ENCODE data around the gene FOXL2NB.

FOXL2NB gene

DNA sequence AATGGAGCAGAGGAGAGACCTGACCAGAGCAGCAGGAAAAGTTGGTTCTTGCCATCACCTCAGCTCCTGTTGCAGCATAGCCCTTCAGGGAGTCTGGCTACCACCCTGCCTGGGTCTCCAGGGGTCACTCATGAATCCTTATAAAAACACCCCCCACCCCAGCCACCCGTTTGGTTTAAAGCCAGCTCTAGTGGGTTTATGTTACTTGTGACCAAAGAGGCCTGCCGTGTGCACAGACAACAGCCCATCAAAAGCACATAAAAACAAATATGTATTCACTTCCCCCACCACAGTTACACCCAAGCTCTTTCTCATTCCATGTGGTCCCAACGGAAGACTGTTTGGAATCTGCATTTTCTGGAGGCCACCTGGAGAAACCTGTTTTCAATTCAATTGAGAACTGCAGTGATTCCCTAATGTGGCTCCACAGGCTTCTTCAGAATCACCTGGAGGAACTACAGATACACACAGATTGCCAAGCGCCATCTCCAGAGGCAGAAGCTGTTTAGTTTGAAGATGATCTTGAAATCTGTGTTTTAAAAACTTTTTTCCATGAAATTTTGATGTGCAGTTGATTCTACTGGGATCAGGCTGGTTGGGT is 13.8 kb upstream of the FOXL2NB start:
- no peak for DNase-seq

DNA sequence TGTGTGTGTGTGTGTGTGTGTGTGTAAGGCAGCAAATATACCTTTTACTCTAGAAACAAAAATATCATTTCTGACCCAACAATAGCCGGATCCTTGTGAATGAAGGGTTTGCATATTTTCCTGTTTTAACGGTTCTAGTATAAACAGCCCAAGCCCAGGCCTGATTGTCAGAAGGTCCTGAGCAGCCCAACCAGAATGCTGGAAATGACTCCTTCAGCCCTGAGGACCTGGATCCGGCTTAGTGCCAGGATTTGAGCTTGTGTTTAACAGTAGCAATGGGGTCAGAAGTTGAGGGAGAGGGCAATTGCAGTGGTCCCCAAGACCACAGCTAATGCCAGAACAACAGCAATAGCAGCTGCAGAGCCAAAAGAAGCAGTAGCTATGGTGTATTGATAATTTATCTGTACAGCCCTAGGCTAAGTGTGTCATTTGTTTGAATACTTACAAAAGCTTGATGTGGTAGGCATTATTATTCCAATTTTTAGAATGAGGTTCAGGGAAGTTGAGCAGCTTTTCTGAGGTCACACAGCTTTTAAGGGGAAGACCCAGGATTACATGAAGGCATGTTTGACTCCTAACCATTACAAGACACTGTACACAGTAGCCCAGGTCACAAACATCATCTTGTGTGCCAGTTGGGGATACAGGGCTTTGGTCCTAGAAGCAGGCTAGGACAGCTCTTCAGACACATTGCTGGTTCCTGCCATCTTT is 12.9 kb upstream of the FOXL2NB start:
- DNase-seq = no peak

DNA sequence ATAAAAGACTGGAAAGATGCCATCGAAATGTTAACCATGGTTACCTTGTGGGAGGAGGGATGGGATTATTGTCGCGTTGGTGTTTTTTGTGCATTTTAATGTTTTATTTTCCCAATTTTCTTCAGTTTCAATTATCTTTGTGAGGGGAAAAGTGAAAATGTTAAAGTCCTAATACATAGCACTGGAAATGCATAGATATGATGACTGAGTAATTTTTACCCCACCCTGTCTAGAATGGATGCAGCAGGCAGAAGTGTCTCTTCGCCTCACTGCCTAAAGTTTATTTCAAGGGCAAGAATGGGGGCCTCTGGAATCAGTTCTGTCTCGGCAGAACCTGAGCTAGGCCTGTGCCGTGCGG is 11.5 kb upstream of the FOXL2NB start:
- no peak for DNase-seq

DNA sequence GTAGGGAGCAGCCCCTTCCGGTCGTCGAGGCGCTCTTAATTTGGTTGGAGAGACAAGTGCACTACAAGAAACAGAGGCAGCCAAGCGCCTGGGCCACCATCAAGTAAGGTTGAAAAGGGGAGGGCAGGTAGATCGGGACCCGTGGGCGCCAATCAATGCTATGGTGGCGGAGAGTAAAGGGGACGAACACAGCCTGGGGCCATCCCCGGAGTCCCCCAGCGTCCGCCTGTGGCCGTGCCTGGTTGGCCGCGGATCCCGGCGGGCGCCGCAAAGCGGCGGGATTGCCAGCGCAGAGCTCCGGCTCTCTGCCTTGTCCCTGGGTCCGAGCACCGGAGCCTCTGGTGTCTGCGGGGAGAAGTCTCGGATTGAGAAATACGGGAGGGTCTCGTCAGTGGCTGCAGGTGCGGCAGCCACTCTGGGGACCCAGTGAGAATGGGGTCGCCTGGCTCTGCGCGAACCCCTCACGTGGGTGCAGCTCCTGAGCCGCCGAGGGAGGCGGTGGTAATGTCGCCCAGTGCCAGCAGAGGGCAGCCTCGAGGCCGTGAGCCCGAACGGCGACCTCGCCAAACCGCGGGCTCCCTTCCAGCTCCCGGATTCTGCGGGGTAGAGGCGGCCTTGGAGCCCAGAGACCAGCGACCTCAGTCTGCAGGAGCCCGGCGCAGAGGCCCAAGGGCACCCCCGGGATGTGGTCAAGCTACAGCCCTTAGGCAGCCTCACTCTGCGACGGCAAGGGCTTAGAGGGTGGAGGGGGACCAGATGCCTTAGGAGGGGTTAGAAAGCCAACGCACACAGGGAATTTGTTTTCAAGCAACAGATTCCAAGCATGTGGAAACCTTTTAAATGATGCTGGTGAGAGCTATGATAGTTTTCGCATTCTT is 10.9 kb upstream of the FOXL2NB start:
- DNase-seq = peak; percentile 14 to 55

DNA sequence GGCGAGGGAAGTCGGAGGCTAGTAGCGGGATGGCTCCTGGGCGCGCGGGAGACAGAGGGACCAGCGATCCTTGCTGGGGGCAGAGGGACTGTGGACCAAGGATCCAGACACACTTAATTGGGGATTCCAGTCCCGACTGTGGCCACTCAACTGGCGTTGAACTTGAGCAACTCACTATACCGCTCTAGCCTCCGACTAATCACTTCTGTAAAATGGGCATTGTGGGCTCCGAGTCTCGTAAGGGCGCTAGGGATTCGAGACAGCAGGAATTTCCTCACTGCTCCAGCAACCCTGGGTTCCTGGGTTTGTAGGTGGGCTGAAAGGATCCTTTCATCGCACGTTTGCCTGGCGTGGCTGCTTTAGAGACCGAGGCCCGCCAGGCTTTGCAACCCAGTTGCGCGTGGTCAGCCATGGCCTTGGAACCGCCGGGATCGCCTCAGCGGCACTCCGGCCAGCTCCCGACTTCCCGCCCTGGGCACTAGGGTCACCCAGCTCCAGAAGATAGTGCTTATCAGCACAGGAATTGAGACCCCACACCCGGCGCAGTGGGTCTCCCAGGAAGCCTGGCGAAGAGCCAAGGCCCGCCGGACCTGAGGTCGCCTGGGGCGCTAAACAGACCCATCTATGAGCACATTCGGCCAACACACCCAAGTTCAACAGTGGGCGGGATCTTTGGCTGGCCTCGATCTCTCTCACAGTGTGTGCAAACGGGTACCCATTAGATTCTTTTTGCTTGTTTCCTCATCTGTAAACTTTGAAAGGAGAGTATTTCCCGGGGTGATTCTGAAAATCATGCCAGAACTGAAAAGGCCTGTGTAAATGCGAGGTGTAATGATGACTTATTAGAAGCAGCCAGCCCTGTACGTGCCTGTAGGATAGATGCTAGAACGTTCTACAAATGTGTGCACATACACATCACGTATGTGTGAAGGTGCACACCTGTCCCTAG is 10.0 kb upstream of the FOXL2NB start:
- DNase-seq = no peak

DNA sequence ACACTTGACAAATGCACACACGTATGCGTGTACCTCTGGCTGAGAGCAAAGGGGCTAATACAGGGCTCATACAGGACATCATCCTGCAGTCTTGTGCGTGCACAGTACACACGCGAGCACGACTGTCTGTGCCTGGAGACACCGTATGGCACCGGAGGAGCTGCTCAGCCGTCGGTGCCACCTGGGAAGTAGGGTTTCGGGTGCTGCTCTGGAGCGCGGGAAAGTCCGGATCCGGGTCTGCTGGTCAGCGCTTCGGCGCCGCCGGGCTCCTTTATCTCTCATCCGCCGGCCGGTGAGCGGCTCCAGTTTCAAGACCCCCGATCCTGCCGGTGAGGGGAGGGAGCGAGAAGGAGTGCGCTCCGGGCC is 9.3 kb upstream of the FOXL2NB start:
- DNase-seq = no peak

DNA sequence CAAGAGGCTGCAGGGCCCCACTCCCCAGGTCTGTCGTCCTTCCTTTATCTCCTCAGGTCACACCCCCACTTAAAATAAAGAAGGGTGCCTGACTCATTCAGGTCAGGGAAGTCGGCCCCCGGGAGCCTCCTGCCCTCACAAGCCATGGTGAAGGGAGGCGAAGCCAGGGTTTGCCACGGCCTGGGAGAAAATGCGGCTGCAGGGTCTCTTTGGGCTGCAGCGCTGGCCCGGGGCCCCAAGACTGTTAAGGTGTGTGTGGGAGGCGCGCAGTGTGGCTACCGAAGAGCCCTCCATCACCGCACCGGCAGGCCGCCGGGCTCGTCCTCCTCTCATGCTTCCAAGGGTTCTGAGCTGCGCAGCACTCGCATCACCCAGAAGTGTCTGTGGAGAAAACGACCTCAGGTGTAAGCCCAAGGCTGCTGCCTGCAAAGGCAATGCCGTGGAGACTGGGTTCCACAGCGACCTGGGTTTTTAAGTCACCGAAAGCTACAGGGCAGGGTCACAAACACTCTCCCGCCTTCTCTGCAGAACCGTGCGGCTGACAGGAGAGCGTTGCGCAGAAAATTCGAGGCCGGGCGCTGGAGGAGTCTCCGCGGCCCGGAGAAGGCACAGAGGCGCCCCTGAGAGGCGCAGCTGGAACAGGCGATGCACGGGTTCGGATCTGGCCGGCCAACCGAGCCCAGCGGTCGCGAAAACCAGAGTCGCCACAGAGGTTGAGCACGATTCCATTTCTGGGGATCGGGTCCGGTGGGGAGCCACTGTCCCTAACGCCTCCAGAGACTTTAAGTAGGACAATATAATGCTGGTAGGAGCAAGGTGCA is 8.8 kb upstream of the FOXL2NB start:
- DNase-seq = no peak

DNA sequence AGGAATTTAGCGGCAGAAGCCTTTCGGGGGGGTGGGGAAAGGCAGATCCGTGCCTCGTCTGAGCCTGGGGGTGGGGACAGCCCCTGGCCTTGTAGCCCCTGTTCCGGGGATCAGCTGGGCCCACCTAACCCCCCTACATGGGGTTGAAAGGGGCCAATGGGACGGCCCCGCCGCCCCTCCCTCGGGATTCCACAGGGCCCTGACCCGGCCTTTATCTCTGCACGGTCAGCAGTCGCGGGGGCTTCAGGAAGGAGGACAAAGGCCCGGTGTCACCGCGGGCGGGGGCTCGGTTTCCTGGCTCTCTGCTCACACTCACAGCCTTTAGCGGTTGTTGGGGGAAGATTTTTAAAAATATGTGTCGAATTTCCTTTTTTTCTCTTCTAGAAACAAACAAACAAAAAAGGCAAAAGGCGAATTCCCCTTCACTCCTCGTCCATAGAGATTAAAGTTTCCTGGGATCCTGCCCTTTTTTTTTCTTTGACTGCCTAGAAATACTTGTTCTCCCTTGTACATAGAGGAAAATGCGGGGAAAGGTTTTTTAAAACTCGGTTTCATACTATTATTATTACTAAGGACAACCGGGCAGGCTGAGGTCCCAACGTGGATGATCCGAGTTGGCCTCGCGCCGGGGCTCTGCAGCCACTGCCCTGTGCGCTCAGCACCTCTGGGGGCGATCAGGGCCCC is 8.0 kb upstream of the FOXL2NB start:
- DNase-seq = no peak

DNA sequence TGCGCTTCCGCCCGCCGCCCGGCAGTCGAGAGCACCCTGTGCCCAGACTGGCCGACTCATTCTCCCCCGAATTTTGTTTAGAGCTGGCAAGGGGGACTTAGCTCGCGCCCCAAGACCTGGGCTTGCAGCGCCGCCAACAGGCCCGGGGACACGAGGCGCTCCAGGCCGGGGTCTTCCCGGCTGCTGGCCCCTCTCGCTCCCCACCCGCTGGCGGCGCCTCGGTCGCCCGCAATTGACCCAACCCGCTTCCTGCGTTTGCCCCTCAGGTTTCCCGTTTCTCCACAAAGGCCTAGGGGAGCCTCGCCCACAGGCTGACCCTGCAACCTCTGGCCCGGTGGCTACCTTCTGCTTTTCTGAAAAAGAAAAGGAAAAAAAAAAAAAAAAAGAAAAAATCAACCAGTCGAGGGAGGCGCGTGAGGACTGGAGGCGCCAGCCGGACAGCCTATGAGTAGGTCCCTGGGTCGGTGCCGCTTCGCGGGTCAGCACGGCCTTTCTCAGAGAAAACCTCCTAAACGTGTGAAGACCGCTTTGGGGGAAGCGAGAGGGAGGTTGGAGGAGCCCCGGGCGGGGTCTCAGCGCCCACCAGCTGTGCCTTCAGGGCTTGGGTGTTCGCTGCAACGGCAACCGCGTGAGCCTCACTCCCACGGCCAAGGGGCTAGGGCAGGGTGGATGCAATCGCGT is 7.3 kb upstream of the FOXL2NB start:
- no peak for DNase-seq

DNA sequence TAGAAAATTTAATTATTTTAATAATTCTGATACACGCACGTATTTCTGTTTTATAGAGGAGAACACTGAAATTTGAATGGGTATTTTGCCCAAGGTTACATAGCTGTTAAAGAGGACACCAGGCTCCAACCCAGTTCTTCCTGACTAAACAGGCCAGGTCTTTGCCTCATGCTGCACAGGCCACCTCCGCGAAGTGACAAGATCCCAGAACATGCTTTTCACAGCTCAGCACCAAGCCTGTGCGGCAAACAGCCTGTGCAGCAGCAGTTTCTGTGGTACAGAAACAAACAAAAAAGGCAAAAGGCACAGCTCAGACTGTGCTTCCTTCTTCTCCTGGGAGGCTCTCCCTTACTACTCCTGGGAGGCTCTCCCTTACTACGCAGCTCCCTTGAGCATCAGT is 6.6 kb upstream of the FOXL2NB start:
- no peak for DNase-seq

DNA sequence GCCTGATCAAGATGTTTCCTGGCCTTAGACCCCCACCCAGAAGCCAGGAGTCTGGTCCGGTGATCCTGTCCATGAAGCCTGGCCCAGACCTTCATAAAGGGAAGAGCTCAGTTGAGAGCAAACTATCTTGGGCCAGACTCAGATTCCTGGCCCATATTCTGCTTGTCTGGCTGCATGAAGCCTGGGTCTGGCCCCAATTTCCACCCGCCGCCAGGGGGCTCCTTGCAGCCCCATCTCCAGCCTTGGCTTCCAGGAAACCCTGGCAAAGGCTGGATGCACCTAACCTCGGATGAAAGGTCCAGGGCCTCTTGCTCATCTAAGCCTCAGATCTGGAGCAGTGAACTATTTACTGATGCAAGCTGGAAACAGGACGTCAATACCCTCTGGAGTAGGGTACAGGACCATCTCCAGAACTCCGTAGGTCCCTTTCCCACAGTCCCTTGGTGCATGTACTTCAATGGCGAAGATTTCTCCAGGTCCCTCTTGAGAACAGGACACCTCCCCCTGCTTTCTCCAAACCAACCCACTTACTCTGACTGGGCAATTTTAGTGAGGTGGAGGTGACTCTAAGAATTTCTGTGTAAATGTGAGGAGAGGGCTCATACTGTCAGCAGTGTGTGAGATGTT is 5.6 kb upstream of the FOXL2NB start:
- DNase-seq = no peak

DNA sequence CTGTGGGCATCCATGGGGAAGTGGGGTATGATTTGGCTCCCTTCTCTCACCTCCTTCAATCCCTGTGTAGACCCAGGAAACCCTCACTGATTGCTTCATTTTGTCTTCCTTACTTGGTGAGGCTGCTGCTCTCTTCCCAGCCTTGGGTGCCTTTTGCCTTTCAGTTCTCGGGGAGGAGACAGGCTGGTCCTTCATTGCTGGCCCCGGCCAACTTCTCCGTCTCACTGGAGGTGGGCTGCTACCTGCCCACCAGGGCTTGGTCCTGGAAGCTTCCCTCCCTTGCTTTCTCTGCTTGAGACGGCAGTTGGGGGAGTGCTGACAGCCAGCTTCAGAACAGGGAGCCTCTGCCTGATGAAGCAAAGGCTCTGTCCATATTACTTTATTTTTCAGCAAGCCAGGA is 4.7 kb upstream of the FOXL2NB start:
- DNase-seq = no peak

DNA sequence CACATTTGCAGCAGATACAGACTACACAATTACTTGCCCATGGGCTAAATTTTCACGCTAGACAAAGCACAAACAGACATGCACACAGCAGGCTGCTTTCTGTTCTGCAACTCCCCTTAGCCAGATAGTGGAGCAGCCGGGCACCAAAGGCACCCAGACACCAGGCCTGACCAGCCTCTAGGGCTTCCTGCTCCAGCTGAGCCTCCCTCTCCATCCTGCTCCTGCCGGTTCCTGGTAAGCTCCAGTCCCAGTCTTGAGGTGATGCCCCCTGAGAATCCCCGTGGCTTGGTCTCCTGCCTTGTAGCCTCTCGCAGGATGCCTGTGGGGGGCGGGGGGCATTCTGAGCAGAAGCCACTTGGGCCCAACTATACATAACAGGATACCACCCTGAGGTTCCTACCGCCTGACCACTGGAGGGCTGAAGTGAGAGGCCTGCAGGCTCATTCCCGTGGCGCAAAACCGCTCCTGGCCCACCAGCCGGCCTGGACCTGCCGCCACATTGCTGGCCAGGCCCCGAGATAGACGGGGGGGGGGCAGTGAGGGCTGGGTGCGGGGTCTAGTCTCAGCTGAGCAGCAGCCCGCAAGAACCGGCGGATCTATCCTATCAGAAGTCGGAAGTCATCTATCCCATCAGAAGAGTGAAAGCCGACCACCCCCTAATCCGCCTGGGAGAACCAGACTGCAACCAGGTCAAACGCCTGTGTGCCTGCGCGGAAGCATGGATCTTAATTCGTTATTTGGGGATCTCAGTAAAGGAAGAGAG is 4.0 kb upstream of the FOXL2NB start:
- no peak for DNase-seq

DNA sequence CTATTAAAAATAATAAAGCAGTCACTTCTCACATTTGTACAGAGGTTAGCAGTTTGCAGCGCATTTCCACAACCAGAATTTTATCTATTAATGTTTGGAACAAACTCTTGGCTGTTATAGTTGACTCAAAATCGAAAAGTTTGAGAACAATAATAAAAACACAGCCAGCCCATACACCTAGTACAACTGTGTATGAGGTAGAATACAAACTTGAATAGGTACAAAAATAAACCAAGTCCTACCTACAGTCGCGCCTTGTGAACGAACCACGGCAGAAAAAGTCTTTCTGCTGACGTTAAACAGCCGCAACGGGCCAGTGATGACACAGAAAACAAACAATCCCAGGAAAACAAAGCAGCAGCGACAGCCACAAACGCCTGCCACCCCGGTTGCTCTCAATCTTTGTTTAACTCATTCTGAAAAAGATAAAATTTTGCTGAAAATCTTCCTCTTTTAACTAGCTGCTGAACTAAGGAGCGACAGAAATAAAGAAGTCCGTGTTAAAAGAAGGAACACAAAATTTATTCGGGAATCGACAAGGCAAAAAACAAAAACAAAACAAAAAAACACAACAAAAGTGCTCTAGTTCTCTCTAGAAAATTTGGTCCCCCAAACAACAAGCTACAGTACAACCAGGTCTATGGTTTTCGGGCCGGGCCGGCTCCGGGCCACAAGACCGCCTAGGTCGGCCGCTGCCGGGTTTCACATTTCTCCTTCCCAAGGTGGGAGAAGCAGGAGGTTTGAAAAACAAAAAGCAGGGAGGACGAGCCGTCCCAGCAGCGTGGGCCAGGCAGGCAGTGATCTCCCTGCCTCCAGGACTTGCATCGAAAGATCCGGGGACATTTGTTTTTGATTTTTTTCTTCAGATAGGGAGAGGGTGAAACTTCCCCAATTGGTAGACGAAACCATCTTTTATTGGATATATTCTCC is 3.0 kb upstream of the FOXL2NB start:
- DNase-seq = no peak

DNA sequence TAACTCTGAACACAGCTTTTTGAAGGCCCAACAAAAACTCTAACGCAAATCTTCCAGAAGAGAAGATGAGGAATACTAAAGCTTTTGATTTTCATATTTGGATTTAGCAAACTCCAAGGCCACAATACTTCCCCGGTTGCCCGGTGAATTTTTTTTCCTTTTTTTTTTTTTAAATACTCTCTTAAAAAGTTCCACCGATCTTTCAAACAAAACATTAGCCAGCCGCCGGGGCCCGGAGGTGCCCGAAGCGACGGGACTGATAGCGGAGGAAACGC is 2.4 kb upstream of the FOXL2NB start:
- DNase-seq = no peak

DNA sequence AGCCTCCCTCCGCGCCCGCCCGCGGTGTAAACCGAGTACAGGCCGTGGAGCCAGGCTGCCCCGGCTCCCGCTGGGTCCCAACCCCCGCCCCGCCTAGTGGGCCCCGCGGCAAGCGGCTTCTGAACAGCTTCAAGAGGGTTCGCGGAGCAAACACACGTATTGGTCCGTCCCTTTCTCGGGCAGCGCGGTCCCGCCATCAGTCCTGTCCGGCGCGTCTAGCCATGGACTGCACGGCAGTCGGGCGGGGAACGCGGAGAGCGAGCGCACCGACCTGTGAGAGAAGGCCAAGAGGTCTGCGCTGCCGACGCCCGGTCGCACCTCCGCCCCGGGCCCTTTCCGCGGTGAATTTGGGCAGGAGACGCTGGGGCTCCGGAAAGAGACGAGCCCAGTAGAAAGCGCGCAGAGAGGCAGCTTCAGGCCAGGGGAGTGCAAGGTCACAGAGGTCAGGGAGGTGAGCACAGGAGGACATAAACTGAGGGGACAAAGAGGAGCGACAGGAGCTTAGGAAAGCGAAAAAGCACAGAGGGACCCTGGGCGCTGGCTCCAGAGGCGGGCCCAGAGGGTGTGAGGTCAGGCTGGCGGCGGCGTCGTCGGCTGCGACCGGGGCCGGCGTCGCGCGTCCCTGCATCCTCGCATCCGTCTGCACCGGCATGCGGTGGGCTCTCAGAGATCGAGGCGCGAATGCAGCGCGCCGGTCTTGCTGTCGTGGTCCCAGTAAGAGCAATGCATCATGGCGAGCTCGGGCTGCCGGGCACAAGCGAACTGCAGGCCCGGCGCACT is 1.9 kb upstream of the FOXL2NB start:
- DNase-seq = no peak
